HG03103 (cell line): ENCODE measurements around the gene BMPR1B.
"Not testable (repeated sequence)": the region's sequence is repeated elsewhere in the genome, so short reads cannot be mapped to it uniquely, and the experiment has no call there.

ENCODE experiments used
- ATAC-seq: cut with Tn5 transposase; IDR thresholded peaks from one replicate; pipeline ENCODE4 v1.9.1; 2021; ENCODE audit warnings: low read depth; ENCODE audit not compliant: unreplicated experiment

BMPR1B gene

GRCh38 chr4:94828882-94829281 lies 71.1 kb downstream of the BMPR1B start:
- no peak for ATAC-seq

GRCh38 chr4:94831607-94832006 lies 73.9 kb downstream of the BMPR1B start:
- no peak for ATAC-seq

- ATAC-seq: not testable (repeated sequence)
Measured at GRCh38 chr4:94832329-94832728, 74.6 kb downstream of the BMPR1B start.

GRCh38 chr4:94833394-94833793 lies 75.6 kb downstream of the BMPR1B start:
- ATAC-seq: no peak

- ATAC-seq: no peak
Measured at GRCh38 chr4:94834501-94834900, 76.7 kb downstream of the BMPR1B start.

GRCh38 chr4:94841166-94841863 lies 83.6 kb downstream of the BMPR1B start:
- not testable (repeated sequence) for ATAC-seq

GRCh38 chr4:94841864-94842221 lies 84.1 kb downstream of the BMPR1B start:
- no peak for ATAC-seq

GRCh38 chr4:94843216-94843615 lies 85.5 kb downstream of the BMPR1B start:
- ATAC-seq: no peak

GRCh38 chr4:94848326-94848725 lies 90.6 kb downstream of the BMPR1B start:
- ATAC-seq: no peak

GRCh38 chr4:94849901-94850300 lies 92.1 kb downstream of the BMPR1B start:
- no peak for ATAC-seq

GRCh38 chr4:94852616-94853015 lies 94.9 kb downstream of the BMPR1B start:
- ATAC-seq: no peak

GRCh38 chr4:94856030-94856429 lies 98.3 kb downstream of the BMPR1B start:
- no peak for ATAC-seq

GRCh38 chr4:94870146-94870545 lies 112.4 kb downstream of the BMPR1B start:
- ATAC-seq: no peak

GRCh38 chr4:94871644-94872305 lies 114.0 kb downstream of the BMPR1B start:
- no peak for ATAC-seq

- ATAC-seq: no peak
Measured at GRCh38 chr4:94877973-94878372, 120.2 kb downstream of the BMPR1B start.

- ATAC-seq: no peak
Measured at GRCh38 chr4:94880956-94881355, 123.2 kb downstream of the BMPR1B start.

GRCh38 chr4:94882756-94883155 lies 125.0 kb downstream of the BMPR1B start:
- no peak for ATAC-seq

GRCh38 chr4:94887027-94887426 lies 129.3 kb downstream of the BMPR1B start:
- ATAC-seq: no peak

GRCh38 chr4:94889523-94889922 lies 131.8 kb downstream of the BMPR1B start:
- ATAC-seq: no peak

- no peak for ATAC-seq
Measured at GRCh38 chr4:94889946-94890345, 132.2 kb downstream of the BMPR1B start.

GRCh38 chr4:94890579-94890978 lies 132.8 kb downstream of the BMPR1B start:
- no peak for ATAC-seq

GRCh38 chr4:94892051-94892450 lies 134.3 kb downstream of the BMPR1B start:
- no peak for ATAC-seq
